HAP-1 (cell line): ENCODE measurements around the gene ACSS1.

Experiments used
- DNase-seq, 2 experiments: peaks; one replicate each; pipeline ENCODE4 v3.0.0-alpha.2; 2016 to 2020; ENCODE audit warnings: low spot score in 2 of 2
- H3K27me3 ChIP-seq: fragments of 250-450 bp; sonication (Bioruptor Pico); 2 replicates; pipeline ENCODE4 v1.5.1; 2020; ENCODE audit warnings: low read depth, mild to moderate bottlenecking, moderate library complexity
- H3K36me3 ChIP-seq: fragments of 250-450 bp; sonication (Bioruptor Pico); replicated peaks from 2 replicates; pipeline ENCODE4 v1.5.1; 2020; ENCODE audit warnings: mild to moderate bottlenecking
- H3K4me1 ChIP-seq: fragments of 250-450 bp; sonication (Bioruptor Pico); 2 replicates; pipeline ENCODE4 v1.5.1; 2020; ENCODE audit warnings: mild to moderate bottlenecking
- H3K4me3 ChIP-seq: fragments of 250-450 bp; sonication (Bioruptor Pico); 2 replicates; pipeline ENCODE4 v1.5.1; 2020; ENCODE audit warnings: mild to moderate bottlenecking, moderate library complexity
- H3K9me3 ChIP-seq: fragments of 250-450 bp; sonication (Bioruptor Pico); 2 replicates; pipeline ENCODE4 v1.5.1; 2020; ENCODE audit warnings: mild to moderate bottlenecking, moderate library complexity
- in situ Hi-C: fragments of 300-500 bp; cut with MboI; formaldehyde crosslinking; loops from 3 replicates; pipeline ENCODE4 v1.14.3; 2020; ENCODE audit warnings: low sequenced_read_pairs, inconsistent platforms, mixed read lengths

ACSS1 gene

GRCh38 chr20:25050501-25051350, 7.2 kb downstream of the ACSS1 start:
- Histone ChIP-seq H3K27me3 (no peaks in the 10 kb centered on the region), H3K4me3 (no peak overlapping the region), H3K9me3 (no peaks in the 10 kb centered on the region), H3K4me1 (no peaks in the 10 kb centered on the region), H3K36me3 (no peaks in the 10 kb centered on the region)
- DNase-seq, result no peak
- in situ Hi-C loops, result no loop called here

GRCh38 chr20:25050082-25050481, 7.9 kb downstream of the ACSS1 start:
- in situ Hi-C loops, result no loop called here
- no peaks in the 10 kb centered on the region for H3K36me3 ChIP-seq
- H3K27me3 ChIP-seq, result no peaks in the 10 kb centered on the region
- H3K4me3 ChIP-seq, result no peak overlapping the region
- no peaks in the 10 kb centered on the region for H3K4me1 ChIP-seq
- no peak for DNase-seq
- no peaks in the 10 kb centered on the region for H3K9me3 ChIP-seq

GRCh38 chr20:25049261-25050060, 8.5 kb downstream of the ACSS1 start:
- H3K4me3 ChIP-seq, result no peak overlapping the region
- H3K9me3 ChIP-seq, result no peaks in the 10 kb centered on the region
- H3K36me3 ChIP-seq, result no peaks in the 10 kb centered on the region
- DNase-seq, result no peak
- H3K4me1 ChIP-seq, result no peaks in the 10 kb centered on the region
- no peaks in the 10 kb centered on the region for H3K27me3 ChIP-seq
- in situ Hi-C loops, result no loop called here

- no peaks in the 10 kb centered on the region for H3K9me3 ChIP-seq
- in situ Hi-C loops, result no loop called here
- no peak overlapping the region for H3K4me3 ChIP-seq
- no peaks in the 10 kb centered on the region for H3K27me3 ChIP-seq
- no peaks in the 10 kb centered on the region for H3K4me1 ChIP-seq
- DNase-seq, result no peak
- no peaks in the 10 kb centered on the region for H3K36me3 ChIP-seq
Observed at GRCh38 chr20:25048519-25048952, 9.4 kb downstream of the ACSS1 start.

- Histone ChIP-seq H3K9me3 (no peaks in the 10 kb centered on the region), H3K27me3 (no peaks in the 10 kb centered on the region), H3K4me1 (no peaks in the 10 kb centered on the region), H3K36me3 (no peaks in the 10 kb centered on the region), H3K4me3 (no peak overlapping the region)
- no peak for DNase-seq
- in situ Hi-C loops, result no loop called here
Observed at GRCh38 chr20:25047766-25048165, 10.2 kb downstream of the ACSS1 start.

GRCh38 chr20:25046736-25047666, 10.9 kb downstream of the ACSS1 start:
- Histone ChIP-seq H3K27me3 (no peaks in the 10 kb centered on the region), H3K4me3 (no peak overlapping the region), H3K4me1 (no peaks in the 10 kb centered on the region), H3K36me3 (no peaks in the 10 kb centered on the region), H3K9me3 (no peaks in the 10 kb centered on the region)
- in situ Hi-C loops, result no loop called here
- no peak for DNase-seq

GRCh38 chr20:25046181-25046641, 11.7 kb downstream of the ACSS1 start:
- Histone ChIP-seq H3K36me3 (no peaks in the 10 kb centered on the region), H3K27me3 (no peaks in the 10 kb centered on the region), H3K4me3 (no peak overlapping the region), H3K9me3 (no peaks in the 10 kb centered on the region), H3K4me1 (no peaks in the 10 kb centered on the region)
- in situ Hi-C loops, result no loop called here
- no peak for DNase-seq

- in situ Hi-C loops, result no loop called here
- DNase-seq, result no peak
- Histone ChIP-seq H3K9me3 (no peaks in the 10 kb centered on the region), H3K27me3 (no peaks in the 10 kb centered on the region), H3K4me1 (no peaks in the 10 kb centered on the region), H3K4me3 (no peak overlapping the region), H3K36me3 (no peaks in the 10 kb centered on the region)
Observed at GRCh38 chr20:25045343-25045712, 12.6 kb downstream of the ACSS1 start.

- H3K4me1 ChIP-seq, result no peaks in the 10 kb centered on the region
- in situ Hi-C loops, result no loop called here
Observed at GRCh38 chr20:25044660-25045342, 13.1 kb downstream of the ACSS1 start.

GRCh38 chr20:25044261-25044560, 13.7 kb downstream of the ACSS1 start:
- H3K4me3 ChIP-seq, result no peak overlapping the region
- no peaks in the 10 kb centered on the region for H3K4me1 ChIP-seq
- no peaks in the 10 kb centered on the region for H3K36me3 ChIP-seq
- no peaks in the 10 kb centered on the region for H3K9me3 ChIP-seq
- H3K27me3 ChIP-seq, result no peaks in the 10 kb centered on the region
- DNase-seq, result no peak
- in situ Hi-C loops, result no loop called here

More at GRCh38 chr20:25044660-25045342, 13.1 kb downstream of the ACSS1 start:
- H3K27me3 ChIP-seq, result no peaks in the 10 kb centered on the region
- no peaks in the 10 kb centered on the region for H3K36me3 ChIP-seq
- H3K9me3 ChIP-seq, result no peaks in the 10 kb centered on the region
- DNase-seq, result no peak
- no peak overlapping the region for H3K4me3 ChIP-seq

GRCh38 chr20:25043499-25044260, 14.3 kb downstream of the ACSS1 start:
- in situ Hi-C loops, result no loop called here
- H3K4me3 ChIP-seq, result no peak overlapping the region
- H3K36me3 ChIP-seq, result no peaks in the 10 kb centered on the region
- no peak for DNase-seq
- H3K27me3 ChIP-seq, result no peaks in the 10 kb centered on the region
- no peaks in the 10 kb centered on the region for H3K4me1 ChIP-seq
- no peaks in the 10 kb centered on the region for H3K9me3 ChIP-seq

GRCh38 chr20:25042531-25043498, 15.1 kb downstream of the ACSS1 start:
- Histone ChIP-seq H3K9me3 (no peaks in the 10 kb centered on the region), H3K36me3 (no peaks in the 10 kb centered on the region), H3K4me3 (no peak overlapping the region), H3K27me3 (no peaks in the 10 kb centered on the region), H3K4me1 (no peaks in the 10 kb centered on the region)
- no peak for DNase-seq
- in situ Hi-C loops, result no loop called here
